Liver (tissue), 9 donors: Measurements from ENCODE around the gene ARFIP1. TPM values are rescaled to one million over a fixed set of nuclear protein-coding genes. Genes with fewer than 3 reads are reported as not detected.
A peak's percentile ranks its signal among the peaks of the same experiment; 100 is the strongest.

ENCODE experiments used
- DNase-seq: peaks from one replicate; pipeline ENCODE4 v3.0.0-alpha.2; 2017; ENCODE audit warnings: low spot score
- H3K27ac ChIP-seq, 2 donors: one replicate each; pipeline ENCODE4 v1.7.0; 2013; ENCODE audit warnings: inconsistent platforms in 2 of 2, low read length in 2 of 2, control low read depth in 1 of 2, low read depth in 1 of 2, mild to moderate bottlenecking in 1 of 2
- H3K27me3 ChIP-seq, 4 donors: one replicate each; pipeline versions ENCODE4 v1.6.1 to v1.7.0; 2013; ENCODE audit warnings: low read length in 3 of 4, inconsistent platforms in 1 of 4, mild to moderate bottlenecking in 1 of 4, moderate library complexity in 1 of 4; ENCODE audit not compliant: control insufficient read depth in 4 of 4, insufficient read depth in 4 of 4
- H3K36me3 ChIP-seq, 4 donors: one replicate each; pipeline versions ENCODE4 v1.6.1 to v1.7.0; 2013; ENCODE audit warnings: low read length in 3 of 4, mild to moderate bottlenecking in 3 of 4, low read depth in 1 of 4, moderate library complexity in 1 of 4; ENCODE audit not compliant: control insufficient read depth in 4 of 4, insufficient read depth in 3 of 4
- H3K4me1 ChIP-seq, 4 donors: one replicate each; pipeline versions ENCODE4 v1.6.1 to v1.7.0; 2013; ENCODE audit warnings: low read length in 3 of 4, mild to moderate bottlenecking in 3 of 4, moderate library complexity in 1 of 4; ENCODE audit not compliant: control insufficient read depth in 4 of 4, insufficient read depth in 4 of 4
- H3K4me3 ChIP-seq, 3 donors: one replicate each; pipeline versions ENCODE4 v1.6.1 to v1.7.0; 2013; ENCODE audit warnings: low read length in 3 of 3, control low read depth in 1 of 3, low read depth in 1 of 3, mild to moderate bottlenecking in 1 of 3
- H3K9ac ChIP-seq, 2 donors: one replicate each; pipeline ENCODE4 v1.7.0; 2013; ENCODE audit warnings: low read length in 2 of 2, mild to moderate bottlenecking in 2 of 2, moderate library complexity in 2 of 2, control low read depth in 1 of 2, low read depth in 1 of 2
- H3K9me3 ChIP-seq, 4 donors: one replicate each; pipeline versions ENCODE4 v1.6.1 to v1.7.0; 2013; ENCODE audit warnings: low read length in 3 of 4; ENCODE audit not compliant: control insufficient read depth in 4 of 4
- CTCF ChIP-seq: fragments of 150-350 bp; IDR thresholded peaks from 2 replicates; pipeline ENCODE4 v1.5.1; 2017; ENCODE audit warnings: improper control_type of control experiment, low read depth, low read length; ENCODE audit not compliant: missing input control
- EGR1 ChIP-seq, 2 donors: IDR thresholded peaks; 2 replicates each; pipeline ENCODE4 v1.6.1; 2016 to 2018; ENCODE audit warnings: antibody characterized with exemption in 2 of 2, low read depth in 2 of 2
- FOXA1 ChIP-seq: IDR thresholded peaks from 2 replicates; pipeline ENCODE4 v1.6.1; 2016; ENCODE audit warnings: antibody characterized with exemption
- FOXA2 ChIP-seq: IDR thresholded peaks from 2 replicates; pipeline ENCODE4 v1.6.1; 2016; ENCODE audit warnings: antibody characterized with exemption
- GABPA ChIP-seq, 2 donors: IDR thresholded peaks in 1 of 2; conservative IDR thresholded peaks in 1 of 2; 2 replicates each; pipeline ENCODE4 v1.6.1; 2016; ENCODE audit warnings: antibody characterized with exemption in 2 of 2, mild to moderate bottlenecking in 1 of 2, moderate library complexity in 1 of 2
- HNF4A ChIP-seq, 2 donors: conservative IDR thresholded peaks; 2 replicates each; pipeline ENCODE4 v1.6.1; 2016; ENCODE audit warnings: antibody characterized with exemption in 2 of 2, mild to moderate bottlenecking in 2 of 2
- JUND ChIP-seq, 2 donors: IDR thresholded peaks; 2 replicates each; pipeline ENCODE4 v1.6.1; 2016; ENCODE audit warnings: antibody characterized with exemption in 2 of 2
- NR2F2 ChIP-seq: IDR thresholded peaks from 2 replicates; pipeline ENCODE4 v1.6.1; 2016; ENCODE audit warnings: antibody characterized with exemption
- RAD21 ChIP-seq, 2 donors: IDR thresholded peaks; 2 replicates each; pipeline ENCODE4 v1.6.1; 2016; ENCODE audit warnings: antibody characterized with exemption in 2 of 2, mild to moderate bottlenecking in 2 of 2
- REST ChIP-seq: IDR thresholded peaks from 2 replicates; pipeline ENCODE4 v1.6.1; 2016; ENCODE audit warnings: antibody characterized with exemption, mild to moderate bottlenecking
- RXRA ChIP-seq, 2 donors: IDR thresholded peaks; 2 replicates each; pipeline ENCODE4 v1.6.1; 2017 to 2018; ENCODE audit warnings: antibody characterized with exemption in 2 of 2, mild to moderate bottlenecking in 1 of 2
- SP1 ChIP-seq: IDR thresholded peaks from 2 replicates; pipeline ENCODE4 v1.6.1; 2018; ENCODE audit warnings: antibody characterized with exemption, mild to moderate bottlenecking
- TAF1 ChIP-seq: conservative IDR thresholded peaks from 2 replicates; pipeline ENCODE4 v1.6.1; 2016; ENCODE audit warnings: antibody characterized with exemption, mild to moderate bottlenecking
- YY1 ChIP-seq: IDR thresholded peaks from 2 replicates; pipeline ENCODE4 v1.6.1; 2016; ENCODE audit warnings: antibody characterized with exemption, mild to moderate bottlenecking
- ZBTB33 ChIP-seq: IDR thresholded peaks from 2 replicates; pipeline ENCODE4 v1.6.1; 2016; ENCODE audit warnings: antibody characterized with exemption
- WGBS: extraction: QIAGEN DNeasy Blood & Tissue Kit; methylation state at CpG from one replicate; pipeline ENCODE4 v1.1.7; 2013; 5-methylcytosine and 5-hydroxymethylcytosine counted together
- polyA plus RNA-seq, 2 donors: library from polyadenylated mRNA; stranded (reverse) in 1 of 2; unstranded in 1 of 2; fragments of 200-250 nt in 1 of 2; fragments of >200 nt in 1 of 2; fragmentation: Nextera tagmentation in 1 of 2; extraction: Ambion mirVana in 1 of 2; gene quantifications; one replicate each; pipeline versions ENCODE4 v1.2.1 to v1.2.3, GENCODE V29; 2013 to 2015
- total RNA-seq, 2 donors: library from RNA; depleted of rRNA; stranded (reverse); fragments of >200 nt; gene quantifications; one replicate each; pipeline ENCODE4 v1.2.3, GENCODE V29; 2014
- donor health status: healthy.
- donor health status: healthy.
- donor health status: healthy.
- donor health status: healthy.
- donor health status: healthy.

The ARFIP1 gene
- total and polyA plus RNA-seq, 4 donors, result 6.8 to 16.8 (median 14.9) TPM

DNA sequence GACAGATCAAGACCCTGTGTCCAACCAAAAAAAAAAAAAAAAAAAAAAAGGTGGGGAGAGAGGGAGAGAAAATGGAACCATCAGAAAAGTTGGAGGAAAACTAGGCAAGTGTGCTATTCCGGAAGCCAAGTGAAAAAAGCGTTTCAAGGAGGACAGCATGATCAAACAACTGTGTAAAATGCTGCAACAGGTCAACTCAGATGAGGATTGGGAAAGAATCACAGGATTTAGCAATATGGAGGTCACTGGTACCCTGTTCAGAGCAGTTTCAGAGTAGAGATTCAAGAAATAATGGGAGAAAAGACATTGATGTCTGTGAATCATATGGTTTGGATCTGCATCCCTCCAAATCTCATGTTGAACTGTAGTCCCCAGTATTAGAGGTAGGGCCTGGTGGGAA is 47.8 kb upstream of the ARFIP1 start:
- no peak overlapping the region for H3K27ac ChIP-seq
- H3K9ac ChIP-seq, result no peak overlapping the region
- peaks cover 0 to 2% (median 0%) of the 10 kb centered on the region in 4 donors for H3K4me1 ChIP-seq
- DNase-seq, result no peak
- H3K4me3 ChIP-seq, result no peak overlapping the region
- no peaks in the 10 kb centered on the region for H3K27me3 ChIP-seq
- no peak for TF ChIP-seq REST
- peak; percentile 9 to 41 for TF ChIP-seq HNF4A (conservative IDR thresholded peaks at IDR 0.05)
- peak in 1 of 2 donors; percentile 20 for TF ChIP-seq RAD21 (IDR thresholded peaks at IDR 0.05)
- TF ChIP-seq FOXA1, result no peak
- no peak for TF ChIP-seq JUND (IDR thresholded peaks at IDR 0.05)
- peak; percentile 4 to 51 for TF ChIP-seq RXRA (IDR thresholded peaks at IDR 0.05)
- H3K36me3 ChIP-seq, result no peaks in the 10 kb centered on the region
- H3K9me3 ChIP-seq, result no peaks in the 10 kb centered on the region
- WGBS, result 54% methylated on average over 2 of the region's 2 CpGs

DNA sequence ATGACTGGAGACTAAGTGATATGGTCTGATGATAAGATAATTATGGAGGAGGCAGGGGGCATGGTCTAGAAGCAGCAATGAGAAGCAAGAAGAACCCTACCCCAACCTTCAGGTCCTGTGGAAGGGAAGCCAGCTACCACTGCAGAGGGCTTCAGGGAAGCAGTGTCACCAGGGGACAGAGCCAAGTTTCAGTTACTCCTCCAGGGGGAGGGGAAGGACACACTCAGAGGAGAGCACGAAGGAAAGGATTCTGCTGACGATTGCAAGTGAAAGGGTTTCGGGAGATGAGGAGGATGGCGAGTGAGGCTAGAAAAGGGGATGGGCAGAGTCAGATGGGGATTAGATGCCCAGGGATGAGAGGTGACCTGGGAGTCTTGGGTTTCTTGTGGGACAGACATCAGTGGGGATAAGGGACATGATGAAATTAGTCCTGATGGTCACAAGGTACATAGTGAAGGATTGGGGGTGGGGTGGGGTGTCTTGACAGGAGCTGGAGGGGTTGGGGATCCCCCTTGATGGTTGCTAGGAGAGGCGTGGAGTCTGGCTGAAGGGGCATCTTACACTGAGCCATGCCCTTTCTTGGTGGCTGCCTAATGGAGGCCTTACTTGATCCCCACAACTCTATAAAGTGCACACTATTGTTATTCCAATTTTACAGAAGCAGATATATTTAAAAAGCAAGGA is 45.6 kb upstream of the ARFIP1 start:
- Histone ChIP-seq H3K4me3 (no peak overlapping the region), H3K27me3 (no peaks in the 10 kb centered on the region), H3K4me1 (peaks cover 0 to 2% (median 0%) of the 10 kb centered on the region in 4 donors), H3K36me3 (no peaks in the 10 kb centered on the region), H3K9ac (no peak overlapping the region), H3K9me3 (no peaks in the 10 kb centered on the region), H3K27ac (no peak overlapping the region)
- TF ChIP-seq REST (no peak), TAF1 (no peak), RAD21 (IDR thresholded peaks at IDR 0.05) (no peak), FOXA1 (no peak), JUND (IDR thresholded peaks at IDR 0.05) (no peak), NR2F2 (no peak), GABPA (IDR thresholded peaks at IDR 0.05 in 1 of 2, conservative IDR thresholded peaks at IDR 0.05 in 1 of 2) (no peak), YY1 (no peak), SP1 (no peak), FOXA2 (no peak), ZBTB33 (no peak), EGR1 (IDR thresholded peaks at IDR 0.05; ENCODE audit: low read depth in 2 of 2) (no peak), HNF4A (conservative IDR thresholded peaks at IDR 0.05) (no peak), RXRA (IDR thresholded peaks at IDR 0.05) (no peak), CTCF (no peak)
- DNase-seq, result no peak
- WGBS, result 82% methylated on average over 5 of the region's 5 CpGs
